ENCODE measurements around the gene TBPL1. TPM values are rescaled to one million over a fixed set of nuclear protein-coding genes. Genes with fewer than 3 reads are reported as not detected.

TBPL1 gene
- total RNA-seq, 1 donor from 2014 or later, result 18.7 TPM

GRCh38 chr6:133959667-133960368 is 6.8 kb downstream of the TBPL1 start:
- Histone ChIP-seq H3K27me3 (no peaks in the 10 kb centered on the region), H3K27ac (no peak overlapping the region), H3K9me3 (no peaks in the 10 kb centered on the region), H3K4me1 (peaks cover 14% of the 10 kb centered on the region), H3K4me3 (no peak overlapping the region), H3K36me3 (no peaks in the 10 kb centered on the region)
- ATAC-seq, result no peak
- DNase-seq, result no peak
- TF ChIP-seq, protein P1, sequence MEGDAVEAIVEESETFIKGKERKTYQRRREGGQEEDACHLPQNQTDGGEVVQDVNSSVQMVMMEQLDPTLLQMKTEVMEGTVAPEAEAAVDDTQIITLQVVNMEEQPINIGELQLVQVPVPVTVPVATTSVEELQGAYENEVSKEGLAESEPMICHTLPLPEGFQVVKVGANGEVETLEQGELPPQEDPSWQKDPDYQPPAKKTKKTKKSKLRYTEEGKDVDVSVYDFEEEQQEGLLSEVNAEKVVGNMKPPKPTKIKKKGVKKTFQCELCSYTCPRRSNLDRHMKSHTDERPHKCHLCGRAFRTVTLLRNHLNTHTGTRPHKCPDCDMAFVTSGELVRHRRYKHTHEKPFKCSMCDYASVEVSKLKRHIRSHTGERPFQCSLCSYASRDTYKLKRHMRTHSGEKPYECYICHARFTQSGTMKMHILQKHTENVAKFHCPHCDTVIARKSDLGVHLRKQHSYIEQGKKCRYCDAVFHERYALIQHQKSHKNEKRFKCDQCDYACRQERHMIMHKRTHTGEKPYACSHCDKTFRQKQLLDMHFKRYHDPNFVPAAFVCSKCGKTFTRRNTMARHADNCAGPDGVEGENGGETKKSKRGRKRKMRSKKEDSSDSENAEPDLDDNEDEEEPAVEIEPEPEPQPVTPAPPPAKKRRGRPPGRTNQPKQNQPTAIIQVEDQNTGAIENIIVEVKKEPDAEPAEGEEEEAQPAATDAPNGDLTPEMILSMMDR (IDR thresholded peaks at IDR 0.05), result no peak
- intact Hi-C loops (cut with DNase I), result no loop called here

- ATAC-seq, result no peak
- intact Hi-C loops (cut with DNase I), result no loop called here
These were observed 8.8 kb downstream of the TBPL1 start for GRCh38 chr6:133961831-133962230.

GRCh38 chr6:133964052-133964451 is 11.0 kb downstream of the TBPL1 start:
- Histone ChIP-seq H3K4me3 (no peak overlapping the region), H3K9me3 (no peaks in the 10 kb centered on the region), H3K27ac (no peak overlapping the region), H3K27me3 (no peaks in the 10 kb centered on the region), H3K36me3 (no peaks in the 10 kb centered on the region), H3K4me1 (no peaks in the 10 kb centered on the region)
- no peak for ATAC-seq
- TF ChIP-seq, protein P1 (IDR thresholded peaks at IDR 0.05), result no peak
- intact Hi-C loops (cut with DNase I), result no loop called here
- no peak for DNase-seq

More at GRCh38 chr6:133961831-133962230, 8.8 kb downstream of the TBPL1 start:
- DNase-seq, result no peak
- Histone ChIP-seq H3K27ac (no peak overlapping the region), H3K4me3 (no peak overlapping the region), H3K27me3 (no peaks in the 10 kb centered on the region), H3K9me3 (no peaks in the 10 kb centered on the region), H3K36me3 (no peaks in the 10 kb centered on the region), H3K4me1 (no peaks in the 10 kb centered on the region)
- TF ChIP-seq, protein P1 (IDR thresholded peaks at IDR 0.05), result no peak

DNA sequence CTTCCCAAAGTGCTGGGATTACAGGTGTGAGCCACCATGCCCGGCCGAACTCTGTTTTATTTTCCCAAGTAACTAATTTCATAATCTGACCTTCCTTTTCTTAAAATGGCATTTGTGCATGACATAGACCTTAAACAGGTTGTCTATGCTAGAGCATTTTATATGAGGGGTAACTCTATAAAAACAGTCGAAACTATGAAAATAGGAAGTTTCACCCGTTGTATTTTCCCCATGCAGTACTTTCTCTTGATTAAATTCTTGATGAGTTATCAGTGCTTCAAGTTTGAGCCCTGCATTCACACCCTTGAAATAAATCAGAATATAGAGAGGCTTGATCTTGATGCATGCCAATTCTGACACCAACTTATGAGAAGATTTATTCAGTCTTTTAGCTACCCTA is 11.7 kb downstream of the TBPL1 start:
- no peak overlapping the region for H3K4me3 ChIP-seq
- intact Hi-C loops (cut with DNase I), result no loop called here
- ATAC-seq (no peak), DNase-seq (no peak)
- TF ChIP-seq, protein P1 (IDR thresholded peaks at IDR 0.05), result no peak
- no peaks in the 10 kb centered on the region for H3K9me3 ChIP-seq
- no peaks in the 10 kb centered on the region for H3K36me3 ChIP-seq
- no peaks in the 10 kb centered on the region for H3K27me3 ChIP-seq
- H3K27ac ChIP-seq, result no peak overlapping the region
- H3K4me1 ChIP-seq, result no peaks in the 10 kb centered on the region

GRCh38 chr6:133965817-133966360 is 12.9 kb downstream of the TBPL1 start:
- H3K9me3 ChIP-seq, result no peaks in the 10 kb centered on the region
- H3K4me1 ChIP-seq, result no peaks in the 10 kb centered on the region
- H3K27ac ChIP-seq, result no peak overlapping the region
- H3K27me3 ChIP-seq, result no peaks in the 10 kb centered on the region
- ATAC-seq (no peak), DNase-seq (no peak)
- intact Hi-C loops (cut with DNase I), result no loop called here
- TF ChIP-seq, protein P1 (IDR thresholded peaks at IDR 0.05), result no peak
- no peak overlapping the region for H3K4me3 ChIP-seq
- H3K36me3 ChIP-seq, result no peaks in the 10 kb centered on the region
